GM21529 (cell line): ENCODE results near the gene RAB40A.
"Not testable (repeated sequence)": the region's sequence is repeated elsewhere in the genome, so short reads cannot be mapped to it uniquely, and the experiment has no call there.

ENCODE experiments used
- ATAC-seq: cut with Tn5 transposase; IDR thresholded peaks from one replicate; pipeline ENCODE4 v1.9.1; 2021; ENCODE audit not compliant: unreplicated experiment

Gene RAB40A

GRCh38 chrX:103524747-103525146 is 5.5 kb upstream of the RAB40A start:
- no peak for ATAC-seq

- ATAC-seq: no peak
These were observed 4.3 kb upstream of the RAB40A start for GRCh38 chrX:103523605-103524004.

- no peak for ATAC-seq
These were observed 1.1 kb upstream of the RAB40A start for GRCh38 chrX:103520386-103520785.

- ATAC-seq: no peak
These were observed 718 bp downstream of the RAB40A start for GRCh38 chrX:103518571-103518970.

GRCh38 chrX:103517246-103517645 is 2.0 kb downstream of the RAB40A start:
- no peak for ATAC-seq

GRCh38 chrX:103513476-103514108 is 5.7 kb downstream of the RAB40A start:
- no peak for ATAC-seq

GRCh38 chrX:103513067-103513466 is 6.2 kb downstream of the RAB40A start:
- ATAC-seq: no peak

- ATAC-seq: no peak
These were observed 9.3 kb downstream of the RAB40A start for GRCh38 chrX:103510031-103510430.

GRCh38 chrX:103503853-103504207 is 15.5 kb downstream of the RAB40A start:
- no peak for ATAC-seq

GRCh38 chrX:103503163-103503852 is 16.0 kb downstream of the RAB40A start:
- ATAC-seq: no peak

- ATAC-seq: no peak
These were observed 20.5 kb downstream of the RAB40A start for GRCh38 chrX:103498786-103499185.

GRCh38 chrX:103495786-103496185 is 23.5 kb downstream of the RAB40A start:
- ATAC-seq: no peak

GRCh38 chrX:103493578-103493977 is 25.7 kb downstream of the RAB40A start:
- ATAC-seq: not testable (repeated sequence)

GRCh38 chrX:103489733-103490132 is 29.6 kb downstream of the RAB40A start:
- not testable (repeated sequence) for ATAC-seq

- no peak for ATAC-seq
These were observed 30.5 kb downstream of the RAB40A start for GRCh38 chrX:103488794-103489193.

- ATAC-seq: no peak
These were observed 31.0 kb downstream of the RAB40A start for GRCh38 chrX:103488332-103488731.

GRCh38 chrX:103483720-103484119 is 35.6 kb downstream of the RAB40A start:
- ATAC-seq: no peak

GRCh38 chrX:103480526-103480925 is 38.8 kb downstream of the RAB40A start:
- ATAC-seq: no peak

GRCh38 chrX:103477496-103477895 is 41.8 kb downstream of the RAB40A start:
- ATAC-seq: no peak

- no peak for ATAC-seq
These were observed 43.9 kb downstream of the RAB40A start for GRCh38 chrX:103475381-103475780.

- ATAC-seq: not testable (repeated sequence)
These were observed 49.3 kb downstream of the RAB40A start for GRCh38 chrX:103469977-103470376.

- no peak for ATAC-seq
These were observed 51.4 kb downstream of the RAB40A start for GRCh38 chrX:103467887-103468286.

GRCh38 chrX:103467156-103467555 is 52.1 kb downstream of the RAB40A start:
- ATAC-seq: no peak
